ENCODE measurements around the gene DCC.

Gene DCC, protein sequence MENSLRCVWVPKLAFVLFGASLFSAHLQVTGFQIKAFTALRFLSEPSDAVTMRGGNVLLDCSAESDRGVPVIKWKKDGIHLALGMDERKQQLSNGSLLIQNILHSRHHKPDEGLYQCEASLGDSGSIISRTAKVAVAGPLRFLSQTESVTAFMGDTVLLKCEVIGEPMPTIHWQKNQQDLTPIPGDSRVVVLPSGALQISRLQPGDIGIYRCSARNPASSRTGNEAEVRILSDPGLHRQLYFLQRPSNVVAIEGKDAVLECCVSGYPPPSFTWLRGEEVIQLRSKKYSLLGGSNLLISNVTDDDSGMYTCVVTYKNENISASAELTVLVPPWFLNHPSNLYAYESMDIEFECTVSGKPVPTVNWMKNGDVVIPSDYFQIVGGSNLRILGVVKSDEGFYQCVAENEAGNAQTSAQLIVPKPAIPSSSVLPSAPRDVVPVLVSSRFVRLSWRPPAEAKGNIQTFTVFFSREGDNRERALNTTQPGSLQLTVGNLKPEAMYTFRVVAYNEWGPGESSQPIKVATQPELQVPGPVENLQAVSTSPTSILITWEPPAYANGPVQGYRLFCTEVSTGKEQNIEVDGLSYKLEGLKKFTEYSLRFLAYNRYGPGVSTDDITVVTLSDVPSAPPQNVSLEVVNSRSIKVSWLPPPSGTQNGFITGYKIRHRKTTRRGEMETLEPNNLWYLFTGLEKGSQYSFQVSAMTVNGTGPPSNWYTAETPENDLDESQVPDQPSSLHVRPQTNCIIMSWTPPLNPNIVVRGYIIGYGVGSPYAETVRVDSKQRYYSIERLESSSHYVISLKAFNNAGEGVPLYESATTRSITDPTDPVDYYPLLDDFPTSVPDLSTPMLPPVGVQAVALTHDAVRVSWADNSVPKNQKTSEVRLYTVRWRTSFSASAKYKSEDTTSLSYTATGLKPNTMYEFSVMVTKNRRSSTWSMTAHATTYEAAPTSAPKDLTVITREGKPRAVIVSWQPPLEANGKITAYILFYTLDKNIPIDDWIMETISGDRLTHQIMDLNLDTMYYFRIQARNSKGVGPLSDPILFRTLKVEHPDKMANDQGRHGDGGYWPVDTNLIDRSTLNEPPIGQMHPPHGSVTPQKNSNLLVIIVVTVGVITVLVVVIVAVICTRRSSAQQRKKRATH (N-terminal part only)

GRCh38 chr18:52339891-52340371 is at the start of gene DCC:
DCC (plus strand) TSS chr18:52340197; CDS start chr18:52340788, 591 bp downstream.
- DNase-seq, result peak; percentile 99

DNA sequence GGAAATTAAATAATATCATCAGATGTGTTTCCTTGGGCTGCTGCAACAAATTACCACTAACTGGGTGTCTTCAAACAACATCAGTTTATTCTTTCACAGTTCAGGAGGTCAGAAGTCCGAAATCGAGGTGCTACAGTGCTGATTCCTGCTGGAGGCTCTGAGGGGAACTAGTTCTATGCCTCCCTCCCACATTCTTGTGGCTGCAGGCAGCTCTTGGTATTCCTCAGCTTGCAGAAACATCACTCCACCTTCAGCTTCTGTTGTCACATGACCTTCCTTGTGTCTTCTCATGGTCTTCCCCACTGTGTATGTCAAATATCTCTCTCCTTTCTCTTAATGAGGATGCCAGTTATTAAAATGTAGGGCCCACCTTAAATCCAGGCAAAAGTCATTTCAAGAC is 29.3 kb upstream of the DCC start:
- peak; percentile 35 for DNase-seq

DNA sequence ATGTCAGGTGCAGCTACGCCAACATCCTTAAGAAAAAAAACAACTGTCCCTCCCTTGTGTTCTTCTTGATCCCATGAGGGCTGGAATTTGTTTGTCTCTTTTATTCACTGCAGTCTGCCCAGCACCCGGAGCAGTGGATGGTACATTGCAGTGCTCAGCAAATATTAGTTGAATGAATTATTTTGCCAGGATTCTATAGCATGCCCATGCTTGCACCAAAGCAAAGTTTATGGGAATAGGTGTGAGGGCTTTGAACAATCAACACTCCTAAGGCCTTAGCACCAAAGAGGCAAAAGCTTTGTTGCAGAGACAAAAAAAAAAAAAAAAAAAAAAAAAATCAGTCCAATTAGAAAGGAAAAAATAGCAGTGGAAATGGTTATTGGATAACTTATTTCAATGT is 28.7 kb upstream of the DCC start:
- peak; percentile 66 for DNase-seq

DNA sequence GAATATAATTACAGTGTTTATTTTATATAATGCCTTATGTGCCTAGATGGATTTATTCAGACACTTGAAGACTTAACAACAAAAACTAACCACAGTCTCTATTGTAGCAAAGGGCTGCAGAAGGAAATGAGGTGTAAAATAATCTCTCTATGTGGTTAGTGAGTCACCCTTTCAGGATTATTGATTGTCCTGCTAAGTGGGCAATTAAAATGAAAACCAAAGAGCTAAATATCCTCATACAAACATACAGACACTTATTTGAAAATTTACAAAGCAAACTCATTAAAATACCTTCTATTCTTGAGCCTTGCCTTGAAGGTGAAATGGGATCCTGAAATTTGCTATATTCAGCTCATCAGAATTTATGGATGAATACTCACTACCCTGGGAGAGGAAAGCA is 27.7 kb upstream of the DCC start:
- DNase-seq, result peak; percentile 100

GRCh38 chr18:52313213-52313612 is 26.8 kb upstream of the DCC start:
- peak; percentile 71 for DNase-seq

- no peak for DNase-seq
Measured at GRCh38 chr18:52319424-52319983, 20.5 kb upstream of the DCC start.

- no peak for DNase-seq
Measured at GRCh38 chr18:52322307-52322706, 17.7 kb upstream of the DCC start.

DNA sequence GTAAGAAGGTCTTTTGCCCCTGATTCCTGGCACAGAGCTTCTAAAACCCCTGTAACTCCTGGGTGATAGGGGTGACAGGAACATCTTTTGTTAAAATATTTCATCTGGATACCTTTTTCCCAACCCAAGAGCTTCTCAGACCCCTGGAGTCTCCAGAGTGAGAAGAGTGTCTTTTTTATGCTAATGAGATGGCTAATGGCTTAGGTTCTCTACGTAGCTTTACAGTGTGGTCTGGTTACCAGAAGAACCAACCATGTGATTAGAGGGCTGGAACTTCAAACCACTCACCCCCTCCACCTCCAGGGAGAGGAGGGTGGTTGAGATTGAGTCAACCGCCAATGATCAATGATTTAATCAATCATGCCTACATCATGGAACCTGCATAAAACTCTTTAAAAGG is 16.2 kb upstream of the DCC start:
- no peak for DNase-seq

GRCh38 chr18:52325997-52326396 is 14.0 kb upstream of the DCC start:
- peak; percentile 92 for DNase-seq

- no peak for DNase-seq
Measured at GRCh38 chr18:52333860-52334259, 6.1 kb upstream of the DCC start.

GRCh38 chr18:52334307-52334706 is 5.7 kb upstream of the DCC start:
- DNase-seq, result no peak

DNA sequence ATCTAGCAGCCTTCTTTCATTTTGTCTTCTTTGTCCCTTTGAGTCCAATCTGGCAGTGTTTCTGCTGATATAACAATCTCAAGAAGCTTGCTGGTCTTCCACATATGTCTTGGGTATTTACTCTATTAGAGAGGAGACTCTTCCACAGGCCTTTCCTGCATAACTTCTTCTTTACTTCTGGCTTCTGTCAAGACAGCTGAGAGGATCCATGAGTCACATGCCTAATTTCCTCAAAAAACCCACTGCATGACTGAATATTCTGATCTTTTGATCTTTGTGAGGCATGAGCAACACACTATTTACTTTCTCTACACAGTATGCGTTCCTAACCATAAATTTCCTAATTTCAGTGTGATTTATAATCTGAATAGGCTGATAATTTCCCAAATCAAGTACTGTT is 5.1 kb upstream of the DCC start:
- DNase-seq, result no peak

DNA sequence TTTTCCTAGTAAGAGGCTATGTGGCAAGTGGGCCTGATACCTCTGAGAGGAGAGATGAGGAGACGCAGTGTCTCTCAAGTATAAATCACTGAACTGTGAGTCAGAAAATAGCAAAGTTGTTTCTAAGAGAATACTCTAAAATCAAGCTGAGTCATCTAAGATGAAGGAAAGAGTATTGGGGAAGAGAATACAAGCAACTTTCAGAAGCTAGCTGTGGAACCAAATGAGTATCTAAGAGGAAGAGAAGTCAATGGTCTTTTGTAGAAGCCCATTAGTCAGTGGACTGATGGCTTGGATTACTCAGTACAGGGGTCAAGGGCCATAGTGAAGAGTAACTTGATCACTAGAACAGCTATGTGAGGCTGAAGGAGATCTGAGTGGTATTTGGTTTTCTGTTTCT is 2.7 kb upstream of the DCC start:
- DNase-seq, result no peak

GRCh38 chr18:52340406-52341102 is 557 bp downstream of the DCC start:
- peak; percentile 85 for DNase-seq

DNA sequence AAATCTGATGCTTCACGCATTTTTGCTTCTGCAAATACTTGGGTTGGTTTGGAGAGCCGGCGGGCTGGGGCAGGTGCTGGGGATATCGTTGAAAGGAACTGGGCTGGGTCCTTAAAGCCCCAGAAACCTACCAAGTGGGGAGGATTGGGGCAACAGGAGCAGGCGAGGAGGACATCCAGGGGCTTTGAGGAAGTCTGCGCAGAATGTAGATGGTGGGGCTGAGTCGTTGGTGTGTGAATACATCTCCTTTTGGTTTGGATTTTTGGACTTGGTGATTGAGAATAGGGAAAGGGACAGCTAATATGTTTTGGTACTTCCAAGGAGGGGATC is 1.1 kb downstream of the DCC start:
- DNase-seq, result peak; percentile 74

DNA sequence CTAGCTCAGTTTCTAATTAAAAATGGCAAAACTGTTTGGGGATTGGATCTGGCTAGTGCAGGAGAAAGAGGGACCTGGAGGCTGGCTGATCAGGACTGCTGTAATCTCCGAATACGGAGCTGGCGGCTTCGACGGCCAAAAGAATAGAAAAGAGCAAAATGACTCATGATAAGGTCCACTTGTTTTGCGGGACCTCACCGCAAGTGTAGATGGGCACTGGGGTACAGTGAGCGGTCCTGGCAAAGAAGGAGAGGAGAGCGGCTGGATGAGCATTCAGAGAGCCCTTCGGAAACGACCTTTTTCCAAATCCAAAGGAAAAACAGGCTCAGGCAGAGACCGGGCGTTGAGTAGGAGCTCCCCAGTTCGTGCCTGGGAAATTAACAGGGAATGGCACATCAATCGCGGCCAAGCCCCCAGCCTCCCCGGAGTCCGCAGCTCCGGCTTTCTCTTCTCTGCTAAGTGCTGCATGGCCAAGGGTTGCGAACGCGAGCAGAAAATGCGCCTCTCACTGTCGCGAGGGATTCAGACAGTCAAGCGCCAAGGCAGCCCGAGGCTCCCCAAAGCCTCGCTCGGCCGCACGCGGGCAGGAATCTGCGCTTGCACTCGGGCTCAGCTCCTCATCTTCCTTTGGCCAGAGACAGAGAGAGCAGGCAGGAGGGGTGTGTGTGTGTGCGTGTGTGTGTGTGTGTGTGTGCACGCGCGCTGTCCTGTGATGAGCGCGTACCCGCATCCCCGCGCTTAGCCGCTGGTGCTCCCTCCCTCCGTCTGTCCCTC is 1.8 kb downstream of the DCC start:
- peak; percentile 92 for DNase-seq

DNA sequence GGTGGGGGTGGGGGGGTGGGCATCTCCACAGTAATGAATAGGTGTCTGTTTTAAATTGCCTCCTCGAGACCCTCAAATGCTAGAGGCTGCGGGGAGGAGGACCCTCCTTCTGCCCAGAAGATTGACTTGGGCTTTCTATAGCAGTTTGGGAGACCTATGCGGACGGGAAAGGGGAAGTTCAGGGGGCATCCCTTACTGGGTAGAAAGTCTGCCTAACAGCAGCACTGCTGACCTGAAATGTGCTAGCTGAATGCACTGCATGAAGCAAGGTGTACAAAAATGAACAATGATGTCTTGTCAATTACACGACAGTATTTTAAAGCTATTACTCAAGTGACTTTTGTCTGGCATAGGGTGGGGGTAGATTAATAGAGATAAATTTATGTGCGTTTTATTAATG is 2.5 kb downstream of the DCC start:
- peak; percentile 83 for DNase-seq

DNA sequence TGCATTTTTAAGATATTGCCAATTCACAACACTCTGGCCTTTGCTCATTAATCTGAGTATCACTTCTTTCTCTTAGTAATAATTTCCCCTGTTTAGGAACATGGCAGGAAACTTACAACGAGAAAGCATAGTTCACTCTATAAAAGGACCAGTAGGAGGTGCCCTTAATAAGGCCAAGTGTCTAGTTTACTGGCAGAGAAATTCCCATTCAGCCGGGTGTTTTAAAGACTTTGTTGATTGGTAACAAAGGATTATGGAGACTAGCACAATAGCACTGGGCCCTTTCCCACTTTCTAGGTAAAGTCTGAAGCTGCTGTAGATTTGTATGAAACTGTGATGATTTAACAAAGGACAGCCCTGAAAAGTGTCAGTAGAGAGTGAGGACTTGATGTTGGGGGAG is 3.1 kb downstream of the DCC start:
- DNase-seq, result peak; percentile 93

GRCh38 chr18:52343731-52344340 is 3.8 kb downstream of the DCC start:
- DNase-seq, result peak; percentile 93

GRCh38 chr18:52344881-52345280 is 4.9 kb downstream of the DCC start:
- peak; percentile 66 for DNase-seq

- DNase-seq, result no peak
Measured at GRCh38 chr18:52345428-52345827, 5.4 kb downstream of the DCC start.
